Heart right ventricle (tissue), 16 donors: ENCODE results near the gene MBD5. TPM values are rescaled to one million over a fixed set of nuclear protein-coding genes. Genes with fewer than 3 reads are reported as not detected.

ENCODE experiments used
- ATAC-seq, 8 donors: fragments of 200-7000 bp; cut with Tn5 transposase; one replicate each; pipeline ENCODE4 v1.9.1; 2020; ENCODE audit warnings: mild to moderate bottlenecking in 8 of 8, moderate library complexity in 8 of 8, moderate number of reproducible peaks in 1 of 8
- DNase-seq, 2 donors: peaks; one replicate each; pipeline ENCODE4 v3.0.0-alpha.2; 2020
- H3K27ac ChIP-seq, 10 donors: fragments of 200-600 bp; sonication (generic) in 2 of 10; one replicate each; pipeline versions ENCODE4 v1.5.0 to v1.8.0; 2020 to 2022; ENCODE audit warnings: mild to moderate bottlenecking in 3 of 10
- H3K27me3 ChIP-seq, 7 donors: fragments of 200-600 bp; one replicate each; pipeline ENCODE4 v1.8.0; 2021 to 2022; ENCODE audit warnings: mild to moderate bottlenecking in 2 of 7
- H3K36me3 ChIP-seq, 9 donors: fragments of 200-600 bp; sonication (generic) in 1 of 9; one replicate each; pipeline versions ENCODE4 v1.5.0 to v1.8.0; 2020 to 2022; ENCODE audit warnings: mild to moderate bottlenecking in 2 of 9
- H3K4me1 ChIP-seq, 9 donors: fragments of 200-600 bp; sonication (generic) in 1 of 9; one replicate each; pipeline versions ENCODE4 v1.5.0 to v1.8.0; 2020 to 2022; ENCODE audit warnings: mild to moderate bottlenecking in 4 of 9
- H3K4me3 ChIP-seq, 10 donors: fragments of 200-600 bp; sonication (generic) in 2 of 10; one replicate each; pipeline versions ENCODE4 v1.5.0 to v1.8.0; 2020 to 2022; ENCODE audit warnings: mild to moderate bottlenecking in 7 of 10, moderate library complexity in 2 of 10
- H3K9me3 ChIP-seq, 11 donors: fragments of 200-600 bp in 10 of 11; sonication (generic) in 2 of 11; one replicate each; pipeline versions ENCODE4 v1.5.0 to v1.8.0; 2013 to 2022; ENCODE audit warnings: mild to moderate bottlenecking in 2 of 11, control low read depth in 1 of 11, moderate library complexity in 1 of 11
- WGBS, 2 donors: extraction: QIAGEN DNeasy Blood & Tissue Kit; methylation state at CpG; one replicate each; pipeline ENCODE4 v1.1.7; 2013; ENCODE audit warnings: inconsistent platforms in 1 of 2; 5-methylcytosine and 5-hydroxymethylcytosine counted together
- intact Hi-C, 10 donors: fragments of 100-400 bp; cut with DNase I; formaldehyde crosslinking; loops; one replicate each; pipeline versions ENCODE4 v1.11.1 to v1.14.2; 2022
- long read RNA-seq, 3 donors: library from polyadenylated mRNA; unstranded; transcript quantifications; one replicate each; pipeline ENCODE4 v2.0.0, GENCODE V29; 2020 to 2021
- polyA plus RNA-seq, 2 donors: library from polyadenylated mRNA; stranded (reverse); fragments of 200-250 nt; gene quantifications; one replicate each; pipeline ENCODE4 v1.2.3, GENCODE V29; 2013
- total RNA-seq, 10 donors: library from RNA; stranded (reverse); fragmentation: NEBNext Ultra II Directional in 3 of 10; extraction: Animal tissue kit (Norgen Biotek cat#: 25700) in 3 of 10; gene quantifications; one replicate each; pipeline versions ENCODE4 v1.2.1 to v1.2.4, GENCODE V29; 2021 to 2023
- TF ChIP-seq, protein P1 (sequence below), 9 donors: fragments of 200-600 bp; sonication (generic) in 2 of 9; IDR thresholded peaks; one replicate each; pipeline versions ENCODE4 v1.5.0 to v1.8.0; 2021 to 2022; ENCODE audit warnings: antibody characterized with exemption in 9 of 9, mild to moderate bottlenecking in 5 of 9, moderate library complexity in 1 of 9
- donor health status: Arrhythmogenic right ventricular cardiomyopathy.
- donor health status: ischemic (EF 13 %, LVEDD 7.1; RV severe dilation, severe dysfunction).
- donor health status: healthy with polysubstance abuse.
- donor health status: DM: no; HTN: yes; CAD: no.
- donor health status: DM: no; HTN: no; CAD: no.
- donor health status: ischemic (EF 25% LVEDD 6.9; RV normal size, moderate dysfunction).
- donor health status: ischemic (EF 25% LVEDD 5.7; RV mildly dilated, moderate dysfunction).
- donor health status: healthy.
- donor health status: DM: yes; HTN: yes; CAD: no.
- donor health status: Ischemic cardiomyopathy.
- donor health status: ischemic (EF 35%, LVEDD 5.7; RV mildly dilated, moderate dysfunction).
- donor health status: nonischemic (EF 11% LVEDD 7.7; RV severe dilation, severe dysfunction).
- donor health status: DM: yes; HTN: yes; CAD: no.
- donor health status: PGD.
- donor health status: ischemic (EF 29% LVEDD 5.4; RV normal size, mild dysfunction).
- donor health status: nonischemic (EF 23%, LVEDD 6.1; RV moderate dilation, normal function).

The MBD5 gene
- total RNA-seq, result 10 to 100 TPM; 22.6 to 39.8 (median 35.6) TPM
- 1 to 10 TPM; 3.4 to 7.8 TPM for polyA plus RNA-seq
- long read RNA-seq, donor 1, partial matches to known transcripts, result 1 of 3 reads
- long read RNA-seq, donor 1, other reads (novel, unspliced or antisense), result 2 of 3 reads
- long read RNA-seq, donor 2, full-length matches to known transcripts, result 3 of 8 reads
- long read RNA-seq, donor 2, partial matches to known transcripts, result 1 of 8 reads
- long read RNA-seq, donor 2, other reads (novel, unspliced or antisense), result 4 of 8 reads
- long read RNA-seq, donor 3, full-length matches to known transcripts, result 3 of 17 reads
- long read RNA-seq, donor 3, partial matches to known transcripts, result 9 of 17 reads
- long read RNA-seq, donor 3, other reads (novel, unspliced or antisense), result 5 of 17 reads

DNA sequence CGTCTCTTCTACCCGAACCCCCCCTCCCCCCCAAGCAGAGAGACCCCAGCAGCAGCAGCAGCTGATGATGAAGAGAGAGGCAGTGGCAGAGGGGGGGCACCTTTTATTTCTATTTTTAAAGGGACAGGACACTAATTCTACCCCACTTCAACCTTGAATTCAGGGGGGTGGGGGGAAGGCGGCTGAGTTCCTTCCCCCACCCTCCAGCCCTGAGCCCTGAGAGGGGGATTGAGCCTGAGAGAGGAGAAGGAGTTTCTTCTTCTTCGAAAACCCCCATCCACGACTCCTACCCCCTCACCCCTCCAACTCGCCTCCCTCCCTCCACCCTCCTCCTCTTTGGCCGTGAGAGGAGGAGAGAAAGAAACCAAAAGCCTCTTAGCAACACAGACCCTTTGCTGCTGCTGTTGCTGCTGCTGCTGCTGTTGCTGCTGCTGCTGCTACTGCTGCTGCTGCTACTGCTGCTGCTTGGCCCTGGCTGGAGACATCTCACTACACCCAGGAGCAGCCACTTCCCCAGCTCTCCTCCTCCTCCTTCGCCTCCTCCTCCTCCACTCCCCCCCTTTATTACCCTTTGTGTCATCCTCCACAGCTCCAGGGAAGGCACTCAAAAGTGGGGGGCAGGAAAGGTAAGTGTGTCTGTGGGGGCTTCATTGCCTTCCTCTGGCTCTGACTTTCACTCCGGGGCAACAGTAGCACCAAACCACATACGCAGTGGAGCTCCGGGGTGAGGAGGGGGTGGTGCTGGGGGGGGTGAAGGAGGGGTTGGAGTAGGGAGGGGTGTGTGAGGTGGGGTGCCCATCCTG is at the start of gene MBD5:
TSS of gene MBD5 (plus strand) at position 33 of the 803 bp plus-strand sequence.
- Histone ChIP-seq H3K27ac (peak within 1 kb of the TSS; percentile 14 to 97 (median 94)), H3K9me3 (no peaks in the 10 kb centered on the region), H3K27me3 (no peaks in the 10 kb centered on the region), H3K4me1 (peaks cover 3 to 59% (median 45%) of the 10 kb centered on the region in 9 donors), H3K36me3 (peaks cover 0 to 5% (median 0%) of the 10 kb centered on the region in 9 donors), H3K4me3 (peak within 1 kb of the TSS; percentile 70 to 99 (median 84))
- ATAC-seq (peak; percentile 8 to 45 (median 29)), DNase-seq (peak in 1 of 2 donors; percentile 23)
- TF ChIP-seq, protein P1, sequence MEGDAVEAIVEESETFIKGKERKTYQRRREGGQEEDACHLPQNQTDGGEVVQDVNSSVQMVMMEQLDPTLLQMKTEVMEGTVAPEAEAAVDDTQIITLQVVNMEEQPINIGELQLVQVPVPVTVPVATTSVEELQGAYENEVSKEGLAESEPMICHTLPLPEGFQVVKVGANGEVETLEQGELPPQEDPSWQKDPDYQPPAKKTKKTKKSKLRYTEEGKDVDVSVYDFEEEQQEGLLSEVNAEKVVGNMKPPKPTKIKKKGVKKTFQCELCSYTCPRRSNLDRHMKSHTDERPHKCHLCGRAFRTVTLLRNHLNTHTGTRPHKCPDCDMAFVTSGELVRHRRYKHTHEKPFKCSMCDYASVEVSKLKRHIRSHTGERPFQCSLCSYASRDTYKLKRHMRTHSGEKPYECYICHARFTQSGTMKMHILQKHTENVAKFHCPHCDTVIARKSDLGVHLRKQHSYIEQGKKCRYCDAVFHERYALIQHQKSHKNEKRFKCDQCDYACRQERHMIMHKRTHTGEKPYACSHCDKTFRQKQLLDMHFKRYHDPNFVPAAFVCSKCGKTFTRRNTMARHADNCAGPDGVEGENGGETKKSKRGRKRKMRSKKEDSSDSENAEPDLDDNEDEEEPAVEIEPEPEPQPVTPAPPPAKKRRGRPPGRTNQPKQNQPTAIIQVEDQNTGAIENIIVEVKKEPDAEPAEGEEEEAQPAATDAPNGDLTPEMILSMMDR (IDR thresholded peaks at IDR 0.05), result no peak
- 0% methylated on average over 10 to 11 of the region's 11 CpGs for WGBS, 2 donors
- intact Hi-C loops, result no loop called here

DNA sequence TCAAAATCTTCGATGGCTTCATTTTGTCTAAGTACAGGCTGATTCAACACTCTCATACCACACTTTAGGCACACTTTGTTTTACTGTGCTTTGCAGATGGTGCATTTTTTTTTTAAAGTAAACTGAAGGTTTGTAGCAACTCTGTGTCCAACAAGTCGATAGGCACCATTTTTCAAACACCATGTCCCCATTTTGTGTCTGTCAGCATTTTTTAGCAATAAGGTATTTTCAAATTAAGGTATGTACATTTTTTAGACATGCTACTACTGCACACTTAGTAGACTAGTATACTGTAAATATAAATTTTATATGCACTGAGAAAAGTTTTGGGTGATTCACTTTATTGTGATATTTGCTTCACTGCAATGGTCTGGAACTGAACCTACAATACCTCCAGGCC is 44.8 kb upstream of the MBD5 start:
- no peaks in the 10 kb centered on the region for H3K27me3 ChIP-seq
- H3K9me3 ChIP-seq, result peaks cover 0 to 5% (median 0%) of the 10 kb centered on the region in 11 donors
- TF ChIP-seq, protein P1 (IDR thresholded peaks at IDR 0.05), result no peak
- intact Hi-C loops, result no loop called here
- no peak for ATAC-seq
- H3K4me3 ChIP-seq, result no peak overlapping the region
- H3K36me3 ChIP-seq, result peaks cover 0 to 28% (median 8%) of the 10 kb centered on the region in 9 donors
- H3K27ac ChIP-seq, result no peak overlapping the region
- DNase-seq, result no peak
- H3K4me1 ChIP-seq, result peaks cover 0 to 9% (median 0%) of the 10 kb centered on the region in 9 donors
- WGBS, 2 donors, result 91 to 99% methylated on average over 2 of the region's 2 CpGs

DNA sequence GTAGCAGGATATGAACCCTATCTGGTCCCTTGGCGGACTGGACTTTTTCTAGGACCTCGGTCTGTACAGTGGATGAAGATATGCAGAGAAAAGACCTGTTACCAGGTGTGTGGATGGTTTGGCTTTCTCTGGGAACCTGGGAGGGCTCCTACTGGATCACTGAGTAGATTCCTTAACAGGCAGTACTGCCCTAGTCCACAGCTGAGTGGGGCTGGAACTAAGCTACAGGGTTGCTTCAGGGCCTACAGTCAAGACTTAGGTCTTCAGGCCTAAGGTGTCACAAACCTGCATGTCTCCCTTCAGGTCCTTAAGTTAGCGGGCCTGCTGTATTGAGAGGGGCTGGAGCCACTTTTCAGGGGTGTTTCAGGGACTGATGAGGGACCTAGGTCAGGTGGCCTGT is 43.2 kb upstream of the MBD5 start:
- DNase-seq, result no peak
- H3K27me3 ChIP-seq, result no peaks in the 10 kb centered on the region
- peaks cover 0 to 18% (median 0%) of the 10 kb centered on the region in 9 donors for H3K4me1 ChIP-seq
- H3K27ac ChIP-seq, result no peak overlapping the region
- peaks cover 0 to 5% (median 0%) of the 10 kb centered on the region in 11 donors for H3K9me3 ChIP-seq
- intact Hi-C loops, result no loop called here
- peaks cover 0 to 12% (median 5%) of the 10 kb centered on the region in 9 donors for H3K36me3 ChIP-seq
- TF ChIP-seq, protein P1 (IDR thresholded peaks at IDR 0.05), result no peak
- whole genome bisulfite sequencing, 2 donors, result 93 to 99% methylated on average over 3 of the region's 3 CpGs
- peak in 2 of 8 donors; percentile 12 to 37 for ATAC-seq
- no peak overlapping the region for H3K4me3 ChIP-seq

DNA sequence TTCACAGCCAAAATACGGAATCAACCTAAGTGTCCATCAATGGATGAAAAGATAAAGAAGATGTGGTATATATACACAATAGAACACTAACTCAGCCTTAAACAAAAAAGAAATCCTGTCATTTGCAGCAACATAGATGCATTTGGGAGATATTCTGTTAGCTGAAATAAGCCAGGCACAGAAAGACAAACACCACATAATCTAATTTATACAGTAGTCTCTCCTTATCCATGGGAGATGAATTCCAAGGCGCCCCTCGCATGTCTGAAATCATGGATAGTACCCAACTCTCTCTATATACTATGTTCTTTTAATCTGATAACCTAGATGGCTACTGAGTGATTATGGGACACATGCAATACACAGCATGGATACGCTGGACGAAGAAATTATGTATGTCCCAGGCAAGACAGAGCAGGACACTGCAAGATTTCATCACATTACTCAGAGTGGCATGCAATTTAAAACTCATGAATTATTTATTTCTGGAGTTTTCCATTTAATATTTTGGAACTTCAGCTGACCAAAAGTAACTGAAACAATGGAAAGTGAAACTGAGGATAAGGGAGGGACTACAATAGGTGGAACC is 39.9 kb upstream of the MBD5 start:
- Histone ChIP-seq H3K4me3 (no peak overlapping the region), H3K4me1 (peaks cover 0 to 18% (median 0%) of the 10 kb centered on the region in 9 donors), H3K9me3 (peaks cover 0 to 5% (median 0%) of the 10 kb centered on the region in 11 donors), H3K27ac (no peak overlapping the region), H3K36me3 (no peaks in the 10 kb centered on the region), H3K27me3 (no peaks in the 10 kb centered on the region)
- intact Hi-C loops, result loop anchor here in 3 of 10 donors (10.0 kb wide), 2 partner anchors 524 to 1014 kb away; no protein-coding TSS in a partner anchor
- ATAC-seq (no peak), DNase-seq (no peak)
- TF ChIP-seq, protein P1 (IDR thresholded peaks at IDR 0.05), result no peak
- 93% methylated on average over 5 of the region's 5 CpGs for WGBS, 2 donors
